Trophoblast cell (in vitro differentiated cells and primary cell): ENCODE results near the gene NPLOC4.
A peak's percentile ranks its signal among the peaks of the same experiment; 100 is the strongest.

Experiments used
- DNase-seq, 2 donors: peaks; one replicate each; pipeline ENCODE4 v3.0.0-alpha.2; 2016
- H2AFZ ChIP-seq: 2 replicates; pipeline ENCODE4 v1.6.1; 2013; ENCODE audit warnings: low read length, moderate library complexity, mild to moderate bottlenecking; ENCODE audit not compliant: insufficient read depth, poor library complexity
- H2AK5ac ChIP-seq: 2 replicates; pipeline ENCODE4 v1.6.1; 2013; ENCODE audit warnings: mild to moderate bottlenecking, low read length
- H2BK120ac ChIP-seq: 2 replicates; pipeline ENCODE4 v1.6.1; 2013; ENCODE audit warnings: low read length, mild to moderate bottlenecking, moderate library complexity; ENCODE audit not compliant: insufficient read depth, poor library complexity
- H2BK12ac ChIP-seq: 2 replicates; pipeline ENCODE4 v1.6.1; 2013; ENCODE audit warnings: mild to moderate bottlenecking, low read length, moderate library complexity
- H2BK5ac ChIP-seq: 2 replicates; pipeline ENCODE4 v1.6.1; 2013; ENCODE audit warnings: low read length, low read depth, moderate library complexity, mild to moderate bottlenecking; ENCODE audit not compliant: poor library complexity
- H3K14ac ChIP-seq: 2 replicates; pipeline ENCODE4 v1.6.1; 2013; ENCODE audit warnings: mild to moderate bottlenecking, low read length
- H3K18ac ChIP-seq: 2 replicates; pipeline ENCODE4 v1.6.1; 2013; ENCODE audit warnings: mild to moderate bottlenecking, low read length
- H3K23ac ChIP-seq: 2 replicates; pipeline ENCODE4 v1.6.1; 2013; ENCODE audit warnings: low read length
- H3K27ac ChIP-seq: 2 replicates; pipeline ENCODE4 v1.5.1; 2013; ENCODE audit warnings: low read depth, mild to moderate bottlenecking, inconsistent platforms, low read length, moderate library complexity
- H3K27me3 ChIP-seq: 2 replicates; pipeline ENCODE4 v1.6.1; 2013; ENCODE audit warnings: inconsistent platforms, mild to moderate bottlenecking, low read length, moderate library complexity; ENCODE audit not compliant: insufficient read depth
- H3K36me3 ChIP-seq, 2 experiments: 1 replicate in 1 of 2; 2 replicates in 1 of 2; pipeline ENCODE4 v1.6.1; 2013; ENCODE audit warnings: low read length in 2 of 2, mild to moderate bottlenecking in 2 of 2, moderate library complexity in 1 of 2; ENCODE audit not compliant: insufficient read depth in 2 of 2, control insufficient read depth in 1 of 2
- H3K4ac ChIP-seq: 2 replicates; pipeline ENCODE4 v1.6.1; 2013; ENCODE audit warnings: low read depth, mild to moderate bottlenecking, low read length, moderate library complexity
- H3K4me1 ChIP-seq, 2 experiments: 1 replicate in 1 of 2; 2 replicates in 1 of 2; pipeline ENCODE4 v1.6.1; 2013; ENCODE audit warnings: low read length in 2 of 2, mild to moderate bottlenecking in 2 of 2, moderate library complexity in 1 of 2; ENCODE audit not compliant: insufficient read depth in 2 of 2, control insufficient read depth in 1 of 2
- H3K4me2 ChIP-seq: 2 replicates; pipeline ENCODE4 v1.6.1; 2013; ENCODE audit warnings: inconsistent platforms, mild to moderate bottlenecking, low read length, moderate library complexity
- H3K4me3 ChIP-seq: 2 replicates; pipeline ENCODE4 v1.5.1; 2013; ENCODE audit warnings: mild to moderate bottlenecking, low read depth, low read length, inconsistent platforms
- H3K79me1 ChIP-seq: one replicate; pipeline ENCODE4 v1.6.1; 2013; ENCODE audit warnings: low read length
- H3K79me2 ChIP-seq: 2 replicates; pipeline ENCODE4 v1.6.1; 2013; ENCODE audit warnings: low read length, mild to moderate bottlenecking; ENCODE audit not compliant: control insufficient read depth, insufficient read depth, poor library complexity
- H3K9ac ChIP-seq: 2 replicates; pipeline ENCODE4 v1.6.1; 2013; ENCODE audit warnings: mild to moderate bottlenecking, low read length
- H3K9me3 ChIP-seq: 2 replicates; pipeline ENCODE4 v1.6.1; 2013; ENCODE audit warnings: low read depth, mild to moderate bottlenecking, control low read depth, inconsistent platforms, low read length; ENCODE audit not compliant: insufficient read depth
- H4K12ac ChIP-seq: 2 replicates; pipeline ENCODE4 v1.6.1; 2013; ENCODE audit warnings: low read depth, mild to moderate bottlenecking, low read length, moderate library complexity
- H4K8ac ChIP-seq: 2 replicates; pipeline ENCODE4 v1.6.1; 2013; ENCODE audit warnings: low read depth, mild to moderate bottlenecking, low read length, moderate library complexity
- H4K91ac ChIP-seq: one replicate; pipeline ENCODE4 v1.6.1; 2013; ENCODE audit warnings: low read depth, mild to moderate bottlenecking, low read length, moderate library complexity
- WGBS: extraction: QIAGEN DNeasy Blood & Tissue Kit; methylation state at CpG from one replicate; pipeline ENCODE4 v1.1.7; 2013; ENCODE audit warnings: missing lambda C conversion rate; ENCODE audit not compliant: insufficient read length, insufficient coverage; ENCODE audit errors: extremely low coverage; 5-methylcytosine and 5-hydroxymethylcytosine counted together

NPLOC4 gene

DNA sequence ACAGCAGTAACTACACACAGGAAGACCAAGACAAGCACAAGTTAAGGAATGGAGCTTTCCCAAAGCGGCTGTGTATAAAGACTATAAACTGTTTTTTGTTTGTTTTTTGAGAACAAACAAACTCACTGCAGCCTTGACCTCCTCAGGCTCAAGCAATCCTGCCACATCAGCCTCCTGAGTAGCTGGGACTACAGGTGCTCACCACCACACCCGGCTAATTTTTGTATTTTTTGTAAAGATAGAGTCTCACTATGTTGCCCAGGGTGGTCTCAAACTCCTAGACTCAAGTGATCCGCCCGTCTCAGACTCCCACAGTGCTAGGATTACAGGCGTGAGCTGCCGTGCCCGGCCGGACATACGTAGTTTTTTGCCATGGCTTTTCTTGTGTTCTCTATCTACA, 23.5 kb upstream of the NPLOC4 start:
- no peaks in the 10 kb centered on the region for H3K27me3 ChIP-seq
- H2BK120ac ChIP-seq, result no peak overlapping the region
- no peak overlapping the region for H2AK5ac ChIP-seq
- no peak overlapping the region for H3K14ac ChIP-seq
- no peak overlapping the region for H2BK12ac ChIP-seq
- no peaks in the 10 kb centered on the region for H3K79me2 ChIP-seq
- H3K4me1 ChIP-seq, result peaks cover 6 to 8% of the 10 kb centered on the region in 2 experiments
- H4K12ac ChIP-seq, result no peak overlapping the region
- H3K23ac ChIP-seq, result no peak overlapping the region
- H3K27ac ChIP-seq, result no peak overlapping the region
- H2AFZ ChIP-seq, result no peak overlapping the region
- no peaks in the 10 kb centered on the region for H3K79me1 ChIP-seq
- H4K91ac ChIP-seq, result no peak overlapping the region
- H3K4ac ChIP-seq, result no peak overlapping the region
- H3K18ac ChIP-seq, result no peak overlapping the region
- no peak overlapping the region for H2BK5ac ChIP-seq
- H3K4me3 ChIP-seq, result no peak overlapping the region
- no CpG with 5 or more reads among the region's 9 CpGs for WGBS
- no peak overlapping the region for H4K8ac ChIP-seq
- H3K9ac ChIP-seq, result no peak overlapping the region
- no peaks in the 10 kb centered on the region for H3K9me3 ChIP-seq
- no peak overlapping the region for H3K4me2 ChIP-seq
- peak in 1 of 2 donors; percentile 2 for DNase-seq
- peaks cover 0 to 5% of the 10 kb centered on the region in 2 experiments for H3K36me3 ChIP-seq

DNA sequence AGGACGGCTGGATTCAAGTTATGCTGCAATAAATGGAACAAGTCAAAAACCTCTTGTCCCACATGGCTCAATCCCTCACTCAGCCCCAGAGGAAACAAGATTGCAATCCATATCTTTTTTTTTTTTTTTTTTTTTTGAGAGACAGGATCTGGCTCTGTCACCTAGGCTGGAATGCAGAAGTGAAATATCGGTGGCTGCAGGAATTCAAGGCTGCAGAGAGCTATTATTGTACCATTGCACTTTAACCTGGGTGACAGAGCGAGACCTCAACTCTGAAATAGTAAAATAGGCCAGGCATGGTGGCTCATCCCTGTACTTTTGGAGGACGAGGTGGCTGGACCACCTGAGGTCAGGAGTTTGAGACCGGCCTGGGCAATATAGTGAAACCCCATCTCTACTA, 22.1 kb upstream of the NPLOC4 start:
- Histone ChIP-seq H3K79me1 (no peaks in the 10 kb centered on the region), H4K91ac (no peak overlapping the region), H2BK5ac (no peak overlapping the region), H3K79me2 (no peaks in the 10 kb centered on the region), H4K12ac (no peak overlapping the region), H3K4me1 (peaks cover 1 to 2% of the 10 kb centered on the region in 2 experiments), H2BK120ac (no peak overlapping the region), H3K4ac (no peak overlapping the region), H3K4me2 (no peak overlapping the region), H3K23ac (no peak overlapping the region), H3K9me3 (no peaks in the 10 kb centered on the region), H3K27me3 (no peaks in the 10 kb centered on the region), H3K4me3 (no peak overlapping the region), H2AK5ac (no peak overlapping the region), H3K36me3 (no peaks in the 10 kb centered on the region), H3K14ac (no peak overlapping the region), H3K9ac (no peak overlapping the region), H2AFZ (no peak overlapping the region), H2BK12ac (no peak overlapping the region), H4K8ac (no peak overlapping the region), H3K18ac (no peak overlapping the region), H3K27ac (no peak overlapping the region)
- peak; percentile 57 to 87 for DNase-seq
- WGBS, result no CpG with 5 or more reads among the region's 5 CpGs

DNA sequence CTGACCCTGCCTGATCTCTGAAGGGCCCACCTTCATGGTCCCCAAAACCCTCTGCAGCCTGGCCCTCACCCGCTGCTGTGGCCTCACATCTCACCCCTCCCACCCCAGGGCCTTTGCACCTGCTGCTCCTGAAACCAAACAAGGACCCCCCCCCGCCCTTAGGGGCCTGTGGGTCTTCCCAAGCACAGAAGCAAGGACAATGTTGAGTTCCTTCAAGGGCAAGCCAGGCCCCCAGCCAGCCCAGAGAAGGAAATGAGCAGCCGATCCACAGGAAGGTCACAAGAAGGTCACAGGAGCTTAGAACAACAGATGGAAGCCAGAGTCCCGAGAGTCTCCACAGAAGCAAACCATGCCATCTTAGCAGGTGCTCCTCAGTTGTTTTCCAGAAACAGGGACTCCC, 19.9 kb upstream of the NPLOC4 start:
- WGBS, result no CpG with 5 or more reads among the region's 4 CpGs

DNA sequence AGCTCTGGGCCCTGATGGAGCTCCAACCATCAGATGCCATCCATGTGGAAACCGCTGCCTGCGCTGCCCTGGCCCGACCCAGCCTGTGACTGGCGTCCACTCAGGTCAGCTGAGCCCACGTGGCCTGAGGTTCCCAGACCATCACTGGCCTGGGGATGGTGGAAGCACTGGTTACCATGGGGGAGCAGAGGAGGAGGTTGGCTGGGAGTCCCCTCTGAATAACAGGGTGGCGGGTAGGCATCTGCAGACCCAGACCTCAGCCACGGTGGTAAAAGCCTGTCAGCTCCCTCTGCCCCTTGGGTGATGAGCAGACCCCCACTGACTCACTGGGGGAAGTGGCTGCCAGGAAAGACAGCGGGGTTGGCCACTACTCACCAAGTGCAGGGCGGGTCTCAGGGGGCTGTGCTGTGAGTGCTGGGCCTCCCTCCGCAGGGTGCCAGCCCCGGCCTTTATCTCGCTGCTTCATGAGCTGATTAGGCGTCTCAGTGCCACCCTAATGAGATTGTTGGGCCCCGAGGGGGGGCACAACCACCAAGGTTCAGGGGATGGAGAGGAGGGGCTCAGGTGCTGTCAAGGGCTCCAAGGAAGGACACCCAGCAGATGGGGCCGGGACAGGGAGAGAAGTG, 19.3 kb upstream of the NPLOC4 start, which contains the start of gene PDE6G:
Gene PDE6G, minus strand, starts transcription at position 425 of the 626 bp plus-strand sequence. CDS start 3,237 bp downstream, outside the sequence.
- no peaks in the 10 kb centered on the region for H3K79me2 ChIP-seq
- H3K4me2 ChIP-seq, result no peak within 1 kb of the TSS
- H3K4me3 ChIP-seq, result no peak within 1 kb of the TSS
- H3K27ac ChIP-seq, result no peak within 1 kb of the TSS
- peaks cover 0 to 2% of the 10 kb centered on the region in 2 experiments for H3K4me1 ChIP-seq
- H2BK12ac ChIP-seq, result no peak within 1 kb of the TSS
- DNase-seq, result no peak
- no peak within 1 kb of the TSS for H4K91ac ChIP-seq
- no peak within 1 kb of the TSS for H2AK5ac ChIP-seq
- peaks cover 4% of the 10 kb centered on the region for H3K9me3 ChIP-seq
- no peak within 1 kb of the TSS for H3K23ac ChIP-seq
- no peak within 1 kb of the TSS for H2BK5ac ChIP-seq
- no peak within 1 kb of the TSS for H4K12ac ChIP-seq
- H4K8ac ChIP-seq, result no peak within 1 kb of the TSS
- H3K36me3 ChIP-seq, result no peaks in the 10 kb centered on the region
- no peaks in the 10 kb centered on the region for H3K79me1 ChIP-seq
- H3K18ac ChIP-seq, result no peak within 1 kb of the TSS
- no peak within 1 kb of the TSS for H2AFZ ChIP-seq
- H3K9ac ChIP-seq, result no peak within 1 kb of the TSS
- H3K14ac ChIP-seq, result no peak within 1 kb of the TSS
- H3K27me3 ChIP-seq, result no peaks in the 10 kb centered on the region
- no peak within 1 kb of the TSS for H3K4ac ChIP-seq
- WGBS, result no CpG with 5 or more reads among the region's 15 CpGs
- no peak within 1 kb of the TSS for H2BK120ac ChIP-seq

More for the DNA sequence above, 19.9 kb upstream of the NPLOC4 start:
- H3K36me3 ChIP-seq, result no peaks in the 10 kb centered on the region
- H3K79me2 ChIP-seq, result no peaks in the 10 kb centered on the region
- H3K9me3 ChIP-seq, result peaks cover 2% of the 10 kb centered on the region
- no peak overlapping the region for H3K4me3 ChIP-seq
- no peak overlapping the region for H2AFZ ChIP-seq
- no peak overlapping the region for H3K4ac ChIP-seq
- H3K18ac ChIP-seq, result no peak overlapping the region
- H4K12ac ChIP-seq, result no peak overlapping the region
- H3K14ac ChIP-seq, result no peak overlapping the region
- no peak overlapping the region for H3K4me2 ChIP-seq
- H2BK12ac ChIP-seq, result no peak overlapping the region
- no peaks in the 10 kb centered on the region for H3K27me3 ChIP-seq
- H3K79me1 ChIP-seq, result no peaks in the 10 kb centered on the region
- H3K4me1 ChIP-seq, result peaks cover 0 to 2% of the 10 kb centered on the region in 2 experiments
- H2AK5ac ChIP-seq, result no peak overlapping the region
- no peak overlapping the region for H3K23ac ChIP-seq
- H4K8ac ChIP-seq, result no peak overlapping the region
- no peak overlapping the region for H3K27ac ChIP-seq
- no peak overlapping the region for H2BK120ac ChIP-seq
- H4K91ac ChIP-seq, result no peak overlapping the region
- H3K9ac ChIP-seq, result no peak overlapping the region
- no peak overlapping the region for H2BK5ac ChIP-seq
- DNase-seq, result no peak
